ENCODE measurements around the gene DDOST.

Gene DDOST

DNA sequence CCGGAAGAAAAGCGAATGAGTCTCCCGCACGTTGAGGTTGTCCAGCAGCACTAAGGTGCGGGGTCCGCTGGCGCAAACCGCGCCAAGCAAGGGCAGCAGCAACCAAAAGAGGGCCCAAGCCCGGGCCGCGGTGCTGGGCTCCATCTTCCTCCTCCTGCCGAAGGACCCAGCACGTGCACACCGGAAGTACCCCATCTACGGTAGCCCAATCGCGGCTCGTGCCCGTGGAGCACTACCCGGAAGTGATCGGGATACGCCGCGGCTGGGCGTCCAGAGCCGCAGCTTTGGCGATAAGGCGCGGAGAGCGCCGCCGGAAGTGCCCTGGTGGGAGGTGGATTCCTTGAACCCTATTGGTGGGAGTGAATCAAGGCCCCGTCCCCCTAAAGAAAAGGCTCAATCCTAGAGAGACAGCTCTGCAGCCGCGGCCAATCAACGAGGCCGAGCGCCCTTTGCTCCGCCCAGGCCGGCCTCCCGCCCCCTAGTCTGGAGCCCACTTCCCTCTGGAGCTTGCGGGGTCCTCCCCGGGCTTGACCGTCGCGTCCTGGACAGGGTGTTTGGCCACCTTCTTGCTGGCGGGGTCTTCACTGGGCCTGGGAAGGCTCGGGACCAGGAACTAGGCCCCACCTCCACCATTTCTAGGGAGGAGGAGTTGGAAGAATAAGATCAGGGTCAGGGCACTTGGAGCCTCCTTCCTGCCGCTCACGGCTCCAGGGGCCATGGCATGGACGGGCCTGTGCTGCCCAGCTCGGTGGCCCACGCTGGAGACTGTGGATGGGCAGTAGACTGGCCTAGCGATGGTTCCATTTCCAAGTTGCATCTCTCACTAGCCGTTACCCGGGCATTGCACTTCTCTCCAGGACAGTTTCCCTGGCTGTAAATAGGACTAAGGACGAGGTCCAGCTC lies at the start of gene DDOST:
DDOST (minus strand) TSS at position 163 of the 903 bp plus-strand sequence; CDS start at position 144, 19 bp downstream.
- peak; percentile 98 for DNase-seq

DNA sequence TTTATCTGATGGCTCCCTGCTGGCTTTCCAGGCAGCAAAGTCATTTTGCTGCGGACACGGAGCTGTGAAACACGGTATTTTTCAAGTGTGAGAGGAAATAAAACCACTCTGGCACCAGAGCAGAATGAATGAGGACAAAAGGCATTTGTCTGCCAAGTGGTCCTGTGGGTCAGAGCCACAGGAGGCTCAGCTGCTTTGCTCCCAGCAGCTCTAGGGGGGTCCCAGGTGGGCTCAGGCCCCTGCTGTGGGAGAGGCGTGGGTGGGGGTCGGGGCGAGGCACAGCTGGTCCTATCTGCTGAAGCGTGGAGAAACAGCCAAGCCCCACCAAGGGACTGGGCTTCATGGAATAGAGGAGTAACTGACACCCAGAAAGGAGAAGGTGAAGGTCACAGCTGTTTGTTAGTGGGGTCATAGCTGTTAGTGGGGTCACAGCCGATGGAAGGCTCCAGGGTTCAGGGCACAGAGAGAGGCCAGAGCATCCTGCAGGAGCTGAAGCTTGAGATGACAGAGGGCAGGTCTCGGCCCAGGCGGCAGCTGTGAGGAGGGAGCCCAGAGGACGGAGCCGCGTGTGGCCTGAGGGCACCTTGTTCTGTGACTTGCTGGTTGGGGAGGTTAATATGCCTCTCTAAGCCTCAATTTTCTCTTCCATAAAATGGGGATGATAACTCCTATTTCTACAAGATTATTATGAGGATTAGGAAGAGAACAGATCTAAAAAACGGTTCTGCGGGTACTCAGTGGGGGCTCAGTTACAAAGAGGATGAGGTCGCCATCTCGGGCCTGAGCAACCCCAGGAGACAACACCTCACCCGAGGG lies 49.5 kb upstream of the DDOST start:
- peak; percentile 31 for DNase-seq

DNA sequence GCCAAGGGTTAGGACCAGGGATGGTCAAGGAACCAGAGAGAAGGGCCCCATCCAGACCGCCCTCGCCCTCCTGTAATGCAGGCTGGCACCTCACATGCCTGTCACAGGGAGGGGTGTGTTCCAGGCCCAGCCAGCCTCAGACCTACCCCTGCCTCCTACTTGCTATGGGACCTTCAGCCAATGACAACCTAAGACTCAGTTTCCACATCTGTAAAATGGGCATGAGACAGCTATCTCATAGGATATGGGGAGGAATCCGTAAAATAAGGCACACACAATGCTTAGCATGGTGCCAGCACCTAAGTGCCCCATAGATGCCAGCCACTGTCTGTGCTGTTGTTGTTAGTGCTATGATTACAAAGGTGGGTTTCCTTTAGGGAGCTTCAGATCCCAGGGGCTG lies 48.7 kb upstream of the DDOST start:
- DNase-seq: no peak

DNA sequence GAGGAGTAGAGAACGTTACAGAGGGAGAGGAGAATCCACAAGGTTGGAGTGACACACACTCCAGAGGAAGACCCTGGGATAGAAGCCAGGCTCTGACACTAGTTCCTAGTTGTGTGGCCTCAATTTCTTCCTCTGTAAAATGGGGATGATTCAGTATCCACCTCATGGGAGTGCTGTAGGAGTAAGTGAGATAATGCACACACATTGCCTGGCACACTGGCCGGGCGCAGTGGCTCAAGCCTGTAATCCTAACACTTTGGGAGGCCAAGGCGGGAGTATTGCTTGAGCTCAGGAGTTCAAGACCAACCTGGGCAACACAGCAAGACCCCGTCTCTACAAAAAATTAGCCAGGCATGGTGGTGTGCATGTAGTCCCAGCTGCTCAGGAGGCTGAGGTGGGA lies 47.7 kb upstream of the DDOST start:
- DNase-seq: no peak

DNA sequence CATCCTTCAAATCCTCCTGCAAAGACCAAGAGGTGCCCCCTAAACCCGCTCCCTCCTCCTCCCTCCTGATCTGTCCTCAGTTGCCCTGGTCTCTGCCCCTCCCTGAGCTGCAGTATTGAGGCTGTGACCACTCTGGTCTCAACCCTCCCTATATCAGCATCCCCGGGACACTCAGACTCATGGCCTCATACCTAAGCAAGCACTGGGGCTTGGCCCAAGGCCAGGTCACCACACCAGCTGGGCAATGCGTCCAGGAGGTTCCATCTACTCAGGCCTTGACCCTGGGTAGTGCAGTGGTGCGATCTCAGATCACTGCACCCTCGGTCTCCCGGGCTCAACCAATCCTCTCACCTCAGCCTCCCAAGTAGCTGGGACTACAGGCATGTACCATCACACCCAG lies 46.9 kb upstream of the DDOST start:
- no peak for DNase-seq

DNA sequence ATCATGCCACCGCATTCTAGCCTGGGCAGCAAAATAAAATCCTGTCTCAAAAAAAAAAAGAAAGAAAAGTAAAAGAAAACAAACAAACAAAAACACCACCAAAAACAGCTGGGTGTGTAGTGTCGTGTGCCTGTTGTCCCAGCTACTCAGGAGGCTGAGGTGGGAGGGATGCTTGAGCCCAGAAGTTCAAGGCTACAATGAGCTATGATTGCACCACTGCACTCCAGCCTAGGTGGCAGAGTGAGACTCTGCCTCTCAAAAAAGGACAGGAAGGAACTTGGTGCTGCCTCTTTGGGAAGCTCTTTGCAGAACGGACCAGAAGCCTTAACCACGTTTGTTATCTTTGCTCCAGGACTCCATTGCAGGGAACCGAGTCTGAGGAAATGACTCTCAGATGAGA lies 45.7 kb upstream of the DDOST start:
- no peak for DNase-seq

DNA sequence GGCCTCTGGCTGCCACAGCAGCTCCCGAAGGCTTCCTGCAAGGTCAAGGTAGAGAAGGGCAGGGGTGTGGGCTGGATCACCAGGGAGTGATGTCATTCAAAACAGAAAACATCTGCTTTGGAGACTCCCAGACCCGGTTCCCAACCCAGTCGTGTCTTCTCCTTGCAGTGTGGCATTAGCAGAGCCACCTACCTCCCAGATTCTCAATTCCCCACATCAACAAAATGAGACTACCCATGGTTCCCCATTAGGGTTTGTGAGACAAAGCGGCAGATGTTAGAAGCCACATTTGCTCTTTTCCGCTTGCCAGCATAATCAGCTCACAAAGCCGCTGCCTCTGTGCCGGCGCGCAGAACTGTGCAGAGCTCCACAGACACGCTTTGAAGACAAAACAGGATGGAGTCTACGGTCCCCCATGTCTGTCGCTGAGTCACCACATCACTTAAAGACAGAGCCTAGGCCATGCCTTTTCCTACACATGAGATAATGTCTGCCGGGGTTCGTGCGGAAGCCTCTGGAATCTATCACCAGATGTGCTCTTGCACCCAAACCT lies 44.1 kb upstream of the DDOST start:
- no peak for DNase-seq

DNA sequence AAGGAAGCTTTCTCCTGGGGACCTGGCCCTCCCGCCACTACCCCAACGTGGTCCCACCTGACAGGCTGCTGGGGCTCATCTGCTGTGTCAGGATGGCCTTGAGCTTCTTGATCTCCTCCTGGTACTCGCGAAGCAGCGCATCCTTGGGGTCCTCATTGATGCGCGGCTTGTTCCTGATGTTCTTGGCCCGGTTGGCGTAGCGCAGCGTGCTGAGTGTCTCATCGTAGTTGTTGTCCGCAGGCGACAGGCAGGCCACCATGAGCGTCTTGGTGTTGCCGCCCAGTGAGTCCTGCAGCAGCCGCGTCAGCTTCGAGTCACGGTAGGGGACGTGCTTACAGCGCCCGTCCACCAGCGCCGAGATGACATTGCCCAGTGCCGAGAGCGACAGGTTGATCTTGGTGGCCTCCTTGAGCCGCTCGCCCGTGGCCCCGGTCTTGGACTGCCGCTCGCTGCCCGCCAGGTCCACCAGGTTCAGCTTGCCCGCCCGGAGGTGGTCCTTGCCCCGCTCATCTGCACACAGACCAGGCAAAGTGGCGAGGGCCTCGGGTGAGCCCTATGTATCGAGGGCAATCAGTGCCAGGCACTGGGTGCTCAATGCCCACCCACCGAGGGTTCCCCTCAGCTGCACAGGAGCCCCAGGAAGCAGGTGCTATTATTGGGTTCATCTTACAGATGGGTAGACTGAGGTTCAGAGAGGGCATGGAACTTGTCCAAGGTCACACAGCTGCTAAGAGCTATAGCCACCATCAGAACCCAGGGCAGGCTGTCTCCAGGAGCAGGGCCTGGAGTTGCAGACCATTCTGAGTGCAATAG lies 43.4 kb upstream of the DDOST start:
- no peak for DNase-seq

DNA sequence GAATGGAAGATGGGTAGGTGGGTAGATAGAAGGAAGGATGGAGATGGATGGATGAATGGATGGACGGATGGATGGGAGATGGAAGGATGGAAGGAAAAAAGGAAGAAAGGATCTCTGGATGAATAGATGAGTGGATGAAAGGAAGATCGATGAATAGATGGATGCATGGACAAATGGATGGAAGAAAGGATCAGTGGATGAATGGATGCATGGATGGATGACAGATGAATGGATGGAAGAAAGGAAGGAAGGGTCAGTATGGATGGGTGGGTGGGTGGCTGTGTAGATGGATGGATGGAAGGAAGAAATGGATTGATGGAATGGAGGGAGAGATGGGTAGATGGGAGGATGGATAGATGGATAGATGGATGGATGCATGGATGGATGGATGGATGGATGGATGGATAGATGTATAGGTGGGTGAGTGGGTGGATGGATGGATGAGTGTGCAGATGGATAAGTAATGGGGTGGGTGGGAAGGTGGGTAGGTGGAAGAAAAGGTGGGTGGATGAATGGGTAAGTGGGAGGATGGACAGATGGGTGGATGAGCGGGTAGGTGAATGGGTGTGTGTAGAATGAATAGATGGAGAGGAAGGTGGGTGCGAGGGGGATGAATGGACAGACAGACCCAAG lies 42.1 kb upstream of the DDOST start:
- DNase-seq: no peak

DNA sequence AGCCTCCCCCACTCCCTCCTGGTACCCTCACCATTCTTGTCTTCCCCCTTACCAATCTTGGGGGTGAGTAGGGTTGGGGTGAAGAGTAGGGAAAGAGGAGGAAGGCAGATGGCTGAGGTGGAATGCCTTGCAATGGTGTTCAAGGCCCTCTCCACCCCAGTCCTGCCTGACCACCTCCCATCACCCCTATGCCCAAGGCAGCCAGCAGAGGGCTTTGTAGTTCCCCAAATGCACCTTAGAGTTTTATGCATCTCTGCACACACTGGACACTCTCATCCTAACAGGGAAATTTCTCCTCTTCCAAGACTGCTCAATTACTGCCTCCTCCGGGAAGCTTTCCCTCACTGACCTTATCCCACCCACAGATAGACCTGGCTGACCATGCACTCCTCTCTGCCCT lies 41.2 kb upstream of the DDOST start:
- no peak for DNase-seq

DNA sequence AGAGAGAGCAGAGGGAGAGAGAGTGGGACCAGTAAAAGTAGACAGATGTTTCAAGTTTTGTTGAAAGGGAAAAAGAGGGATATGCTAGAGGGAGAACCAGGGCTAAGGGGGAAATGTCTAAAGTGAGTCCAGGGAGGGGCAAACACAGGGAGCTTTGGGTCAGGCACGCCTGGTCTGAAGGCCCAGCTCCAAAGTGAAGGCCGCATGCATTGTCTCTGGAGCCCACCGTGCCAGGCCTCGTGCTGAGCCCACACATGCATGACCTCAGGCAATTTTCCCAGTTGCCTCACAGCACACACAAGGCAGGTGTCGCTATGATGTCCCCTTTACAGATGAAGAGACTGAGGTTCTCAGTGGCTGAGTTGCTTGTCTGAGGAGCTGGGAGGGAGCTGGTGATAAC lies 40.7 kb upstream of the DDOST start:
- no peak for DNase-seq

DNA sequence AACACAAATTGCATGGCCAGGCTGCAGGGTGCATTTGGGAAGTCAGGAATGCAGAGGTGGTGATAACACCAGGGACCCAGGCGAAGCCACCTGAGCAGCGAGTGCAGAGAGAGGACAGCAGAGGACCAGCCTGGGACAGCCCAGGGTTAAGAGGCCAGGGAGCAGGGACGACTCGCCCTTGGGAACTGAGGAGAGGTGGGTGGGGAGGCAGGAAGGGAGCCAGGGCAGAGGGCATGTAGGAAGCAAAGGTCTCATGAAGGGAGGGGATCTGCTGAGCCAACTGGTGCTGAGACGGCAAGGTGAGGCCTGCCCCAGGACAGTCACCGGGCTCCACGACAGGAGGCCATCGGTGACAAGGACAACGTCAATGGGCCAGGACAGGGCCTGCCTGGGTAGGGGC lies 40.3 kb upstream of the DDOST start:
- no peak for DNase-seq

DNA sequence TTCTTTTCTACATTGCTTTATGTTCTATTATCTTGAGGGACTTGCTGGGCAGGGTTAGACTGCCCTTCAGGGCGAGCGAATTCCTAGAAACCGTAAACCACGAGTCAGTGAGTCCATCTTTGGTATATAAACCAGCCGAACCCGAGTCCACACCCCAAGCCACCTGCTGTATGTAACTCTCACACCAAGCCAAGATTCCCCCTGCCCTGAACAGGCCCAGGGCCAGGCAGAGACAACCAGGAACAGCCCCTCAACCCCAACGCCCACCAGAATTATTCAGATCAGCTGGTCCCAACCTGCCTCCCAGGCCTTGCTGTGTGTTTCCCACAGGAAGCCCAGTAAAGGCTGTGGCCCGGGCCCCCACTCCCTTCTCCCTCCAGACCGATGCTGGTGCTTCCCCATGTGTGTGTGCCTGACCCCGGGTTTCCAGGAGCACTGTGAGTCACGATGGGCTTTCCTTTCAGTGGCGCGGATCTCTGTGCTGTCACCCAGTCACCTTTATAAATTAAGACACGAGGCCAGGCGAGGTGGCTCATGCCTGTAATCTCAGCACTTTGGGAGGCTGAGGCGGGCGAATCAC lies 39.6 kb upstream of the DDOST start:
- no peak for DNase-seq

DNA sequence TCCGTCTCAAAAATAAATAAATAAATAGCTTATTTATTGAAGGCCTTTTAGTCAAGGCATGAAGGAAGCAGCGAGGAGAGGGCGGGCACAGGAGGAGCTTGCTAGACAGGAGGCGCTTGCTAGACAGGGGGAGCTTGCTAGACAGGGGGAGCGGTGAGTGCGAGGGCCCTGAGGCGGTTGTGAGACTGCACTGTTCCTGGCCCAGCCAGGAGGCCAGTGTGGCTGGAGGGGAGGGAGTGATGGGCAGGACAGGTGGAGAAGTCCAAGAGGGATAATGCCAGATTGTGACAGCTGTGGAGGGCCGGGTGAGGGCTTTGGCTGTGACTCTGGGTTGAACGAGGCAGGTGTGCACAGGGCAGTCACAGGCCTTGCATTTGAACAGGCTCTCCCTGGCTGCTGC lies 38.4 kb upstream of the DDOST start:
- no peak for DNase-seq

DNA sequence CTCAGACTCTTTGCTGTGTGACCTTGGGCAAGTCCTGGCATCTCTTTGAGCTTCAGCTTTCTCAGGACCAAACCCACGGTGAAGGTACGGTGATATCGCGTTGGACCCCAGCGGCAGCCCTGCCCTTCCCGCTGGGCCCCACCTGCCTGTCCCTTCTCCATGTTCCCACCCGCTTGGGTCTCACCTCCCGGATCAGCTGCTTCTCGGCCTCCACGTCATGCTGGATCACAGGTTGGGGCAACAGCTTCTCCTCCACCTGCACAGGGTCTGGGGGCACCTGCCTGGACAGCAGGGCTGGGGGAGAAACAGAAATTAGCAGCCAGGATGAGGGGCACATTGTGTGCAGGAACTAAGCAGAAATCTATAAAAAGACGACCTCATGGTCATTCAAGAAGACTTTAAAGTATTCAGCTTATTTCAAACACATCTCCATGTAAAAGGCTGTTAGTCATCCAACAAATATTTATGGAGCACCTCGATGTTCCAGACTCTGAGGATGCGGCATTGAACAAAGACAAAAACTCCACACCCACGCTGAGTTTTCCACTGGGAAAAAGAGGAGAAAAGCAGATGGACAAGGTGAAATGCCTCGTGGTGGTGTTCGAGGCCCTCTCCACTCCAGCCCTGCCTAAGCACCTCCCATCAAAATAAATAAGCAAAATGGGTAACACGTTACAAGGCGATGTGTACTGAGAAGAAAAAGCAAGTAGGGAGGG lies 37.2 kb upstream of the DDOST start:
- no peak for DNase-seq

DNA sequence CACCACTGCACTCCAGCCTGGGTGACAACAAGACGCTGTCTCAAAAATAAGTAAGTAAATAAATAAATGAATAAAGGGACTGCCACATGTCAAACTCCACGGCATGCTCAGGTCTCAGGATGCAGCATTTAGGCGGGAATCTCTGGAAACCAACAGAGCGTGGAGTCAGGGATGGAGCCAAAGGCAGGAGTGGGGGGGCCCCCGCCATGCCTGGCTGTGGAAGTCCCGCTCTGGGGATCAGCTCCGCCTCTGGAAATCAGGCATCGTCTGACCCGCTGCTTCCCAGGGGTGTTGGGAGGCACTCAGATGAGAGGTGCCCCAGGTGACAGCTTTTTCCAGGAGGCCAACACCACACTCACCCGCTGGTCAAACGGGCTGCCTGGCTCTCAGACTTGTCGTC lies 36.4 kb upstream of the DDOST start:
- DNase-seq: peak; percentile 56

DNA sequence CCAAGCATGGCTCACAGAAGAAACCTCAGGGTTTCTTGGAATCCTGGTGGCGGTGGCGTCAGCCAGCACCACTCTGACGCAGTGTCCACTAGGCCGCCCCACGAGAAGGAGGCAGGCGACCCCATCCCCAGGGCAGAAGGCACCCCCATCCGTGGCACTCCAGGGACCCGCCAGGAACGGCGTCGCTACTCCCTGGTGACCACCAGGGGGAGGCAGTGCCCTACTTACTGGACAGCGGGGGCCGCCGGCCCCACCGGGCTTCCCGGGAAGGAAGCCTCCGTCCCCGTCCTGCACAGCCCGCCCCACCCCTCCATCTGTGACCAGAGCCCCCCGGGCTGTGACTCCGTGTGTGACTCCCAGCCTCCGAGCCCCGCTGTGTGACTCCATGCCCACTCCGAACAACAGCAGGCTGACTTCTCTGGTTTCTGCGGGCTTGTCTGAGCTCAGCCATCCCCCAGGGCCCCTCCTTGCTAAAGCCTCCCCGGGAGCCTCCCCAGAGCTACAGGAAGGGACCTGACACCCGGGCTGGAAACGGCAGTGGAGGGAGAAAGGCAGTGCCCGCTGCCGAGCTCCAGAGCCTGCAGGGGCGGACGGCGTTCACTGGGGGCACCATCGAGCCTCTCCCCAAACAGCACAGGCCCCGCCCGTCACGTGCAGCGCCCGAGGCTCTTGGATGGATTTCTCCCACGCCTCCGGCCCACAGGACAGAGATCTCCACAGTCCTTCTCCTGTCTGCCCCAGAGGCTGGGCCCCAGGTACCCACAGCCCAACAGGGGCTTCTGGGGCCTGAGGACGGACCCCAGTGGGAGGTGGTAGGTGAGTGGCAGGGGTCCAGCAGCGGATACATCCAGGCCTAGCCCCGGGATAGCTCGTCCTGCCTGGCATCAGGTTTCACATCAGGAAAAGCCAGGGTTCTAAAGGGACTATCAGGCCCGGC lies 35.5 kb upstream of the DDOST start:
- DNase-seq: peak; percentile 95

DNA sequence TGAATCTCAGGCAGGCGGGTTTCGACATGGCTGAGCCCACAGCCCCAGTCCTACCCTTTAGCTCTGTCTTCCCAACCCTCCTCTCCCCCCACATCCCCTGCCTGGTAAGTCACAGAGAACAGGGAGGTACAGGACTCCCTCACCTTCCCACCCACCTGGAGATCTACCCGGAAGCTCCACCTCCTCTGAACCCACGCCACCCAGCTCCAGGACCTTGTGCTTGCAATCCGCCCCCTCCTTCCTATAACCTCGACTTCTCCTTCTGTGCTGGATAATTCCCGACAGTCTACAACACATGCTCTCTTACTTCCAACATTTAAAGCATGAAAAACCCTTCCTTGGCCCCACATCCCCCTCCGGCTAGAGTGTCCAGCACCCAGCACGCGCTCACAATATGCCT lies 34.3 kb upstream of the DDOST start:
- DNase-seq: no peak

DNA sequence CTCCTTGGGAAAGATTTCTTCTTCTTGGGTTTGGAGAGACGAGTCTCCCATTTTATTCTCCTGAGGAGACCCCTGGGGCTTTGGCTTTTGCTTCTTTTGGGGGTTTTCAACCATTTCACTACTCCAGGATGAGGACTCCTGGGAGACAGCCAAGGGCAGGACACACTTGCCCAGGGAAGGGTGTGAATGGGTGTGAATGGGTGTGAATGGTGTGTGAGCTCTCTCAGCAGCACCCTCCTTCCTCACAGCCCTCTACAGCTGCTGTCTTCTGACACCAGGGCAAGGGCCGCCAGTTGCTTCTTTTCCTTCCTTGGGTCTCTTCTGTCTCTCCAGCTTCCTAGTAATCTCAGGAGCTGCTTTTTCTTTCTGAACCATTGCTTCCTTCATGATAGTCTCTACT lies 32.5 kb upstream of the DDOST start:
- DNase-seq: no peak

DNA sequence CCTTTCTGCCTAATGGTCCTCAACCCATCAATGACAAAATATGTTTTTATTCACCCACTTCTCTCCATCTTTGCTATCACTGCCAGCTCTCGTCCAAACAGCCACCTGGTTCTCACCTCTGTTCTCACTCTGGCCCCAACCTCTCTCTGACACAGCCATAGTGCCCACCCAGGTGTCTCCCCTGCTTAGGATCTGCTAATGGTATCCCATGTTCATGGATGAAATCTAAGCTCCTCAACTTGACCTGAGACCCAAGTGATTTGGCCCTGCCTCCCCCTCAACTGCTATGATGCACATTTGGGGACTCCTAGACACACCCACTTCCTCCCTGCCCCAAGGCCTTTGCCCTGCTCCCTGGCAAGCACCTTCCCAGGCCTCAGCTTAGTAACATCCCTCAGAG lies 30.7 kb upstream of the DDOST start:
- DNase-seq: no peak
